ENCODE results near the gene TBC1D5.

- TF ChIP-seq, protein P1, sequence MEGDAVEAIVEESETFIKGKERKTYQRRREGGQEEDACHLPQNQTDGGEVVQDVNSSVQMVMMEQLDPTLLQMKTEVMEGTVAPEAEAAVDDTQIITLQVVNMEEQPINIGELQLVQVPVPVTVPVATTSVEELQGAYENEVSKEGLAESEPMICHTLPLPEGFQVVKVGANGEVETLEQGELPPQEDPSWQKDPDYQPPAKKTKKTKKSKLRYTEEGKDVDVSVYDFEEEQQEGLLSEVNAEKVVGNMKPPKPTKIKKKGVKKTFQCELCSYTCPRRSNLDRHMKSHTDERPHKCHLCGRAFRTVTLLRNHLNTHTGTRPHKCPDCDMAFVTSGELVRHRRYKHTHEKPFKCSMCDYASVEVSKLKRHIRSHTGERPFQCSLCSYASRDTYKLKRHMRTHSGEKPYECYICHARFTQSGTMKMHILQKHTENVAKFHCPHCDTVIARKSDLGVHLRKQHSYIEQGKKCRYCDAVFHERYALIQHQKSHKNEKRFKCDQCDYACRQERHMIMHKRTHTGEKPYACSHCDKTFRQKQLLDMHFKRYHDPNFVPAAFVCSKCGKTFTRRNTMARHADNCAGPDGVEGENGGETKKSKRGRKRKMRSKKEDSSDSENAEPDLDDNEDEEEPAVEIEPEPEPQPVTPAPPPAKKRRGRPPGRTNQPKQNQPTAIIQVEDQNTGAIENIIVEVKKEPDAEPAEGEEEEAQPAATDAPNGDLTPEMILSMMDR (conservative IDR thresholded peaks at IDR 0.05 in 1 of 2, IDR thresholded peaks at IDR 0.05 in 1 of 2; ENCODE audit: extremely low read depth in 1 of 2, insufficient read depth in 1 of 2, low read depth in 1 of 2, low read length in 2 of 2), result no peak
- TF ChIP-seq EZH2 (IDR thresholded peaks at IDR 0.05; ENCODE audit: borderline replicate concordance, low read length), result no peak
Observed at GRCh38 chr3:17505856-17506255, 236.6 kb downstream of the TBC1D5 start.

All from mammary epithelial cell (primary cell).